ENCODE results near the gene MACROD2. TPM values are rescaled to one million over a fixed set of nuclear protein-coding genes. Genes with fewer than 3 reads are reported as not detected.
A peak's percentile ranks its signal among the peaks of the same experiment; 100 is the strongest.

The MACROD2 gene
- total and polyA plus RNA-seq, 2 experiments from 2014 or later = 2.8 to 4.3 TPM

DNA sequence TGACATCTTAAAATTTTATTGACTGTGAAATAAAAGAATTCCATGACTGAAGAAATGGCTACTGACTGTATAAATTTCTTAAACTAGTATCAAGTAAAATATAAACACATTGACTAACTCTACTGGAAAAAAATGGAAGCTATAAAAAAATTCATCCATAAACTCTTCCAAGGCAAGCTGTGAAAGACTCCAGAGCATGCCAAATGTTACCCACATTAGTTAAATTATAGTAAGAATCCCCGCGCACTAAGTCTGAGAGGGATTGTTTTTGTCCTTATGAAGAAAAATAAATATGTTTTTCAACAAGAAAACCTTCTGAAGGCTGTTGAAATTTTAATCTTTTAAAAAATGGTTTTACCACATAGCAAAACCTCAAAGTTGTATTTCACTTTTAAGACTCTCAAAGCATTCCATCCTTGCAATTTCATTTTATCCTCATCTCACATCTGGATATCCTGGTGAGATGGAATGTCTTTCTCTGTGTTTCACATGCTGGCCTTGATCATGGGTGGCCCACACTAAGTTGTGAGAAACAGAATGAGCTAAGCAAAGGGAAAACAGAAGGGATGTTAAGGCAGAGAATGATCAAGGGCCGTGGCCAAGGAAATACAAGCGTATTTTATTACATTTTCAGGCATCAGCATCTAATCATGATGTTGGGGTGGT lies 1845.5 kb downstream of the MACROD2 start (continued):
- TF ChIP-seq, protein P1, sequence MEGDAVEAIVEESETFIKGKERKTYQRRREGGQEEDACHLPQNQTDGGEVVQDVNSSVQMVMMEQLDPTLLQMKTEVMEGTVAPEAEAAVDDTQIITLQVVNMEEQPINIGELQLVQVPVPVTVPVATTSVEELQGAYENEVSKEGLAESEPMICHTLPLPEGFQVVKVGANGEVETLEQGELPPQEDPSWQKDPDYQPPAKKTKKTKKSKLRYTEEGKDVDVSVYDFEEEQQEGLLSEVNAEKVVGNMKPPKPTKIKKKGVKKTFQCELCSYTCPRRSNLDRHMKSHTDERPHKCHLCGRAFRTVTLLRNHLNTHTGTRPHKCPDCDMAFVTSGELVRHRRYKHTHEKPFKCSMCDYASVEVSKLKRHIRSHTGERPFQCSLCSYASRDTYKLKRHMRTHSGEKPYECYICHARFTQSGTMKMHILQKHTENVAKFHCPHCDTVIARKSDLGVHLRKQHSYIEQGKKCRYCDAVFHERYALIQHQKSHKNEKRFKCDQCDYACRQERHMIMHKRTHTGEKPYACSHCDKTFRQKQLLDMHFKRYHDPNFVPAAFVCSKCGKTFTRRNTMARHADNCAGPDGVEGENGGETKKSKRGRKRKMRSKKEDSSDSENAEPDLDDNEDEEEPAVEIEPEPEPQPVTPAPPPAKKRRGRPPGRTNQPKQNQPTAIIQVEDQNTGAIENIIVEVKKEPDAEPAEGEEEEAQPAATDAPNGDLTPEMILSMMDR (conservative IDR thresholded peaks at IDR 0.05; ENCODE audit: low read depth in 2 of 2) = no peak
- TF ChIP-seq CREB1 (CRISPR knock-in tag; IDR thresholded peaks at IDR 0.05; ENCODE audit: low read depth) (no peak), EZH2 (IDR thresholded peaks at IDR 0.05; ENCODE audit: low read depth, unreplicated experiment) (no peak), STAT1 (IDR thresholded peaks at IDR 0.05; ENCODE audit: unreplicated experiment) (no peak), JUNB (IDR thresholded peaks at IDR 0.05; ENCODE audit: unreplicated experiment) (no peak), ZNF114 (CRISPR knock-in tag; IDR thresholded peaks at IDR 0.05) (no peak), EZH2phosphoT487 (IDR thresholded peaks at IDR 0.05; ENCODE audit: unreplicated experiment) (no peak), NANOG (IDR thresholded peaks at IDR 0.05; ENCODE audit: borderline replicate concordance) (no peak)
- TF ChIP-seq, protein P2, sequence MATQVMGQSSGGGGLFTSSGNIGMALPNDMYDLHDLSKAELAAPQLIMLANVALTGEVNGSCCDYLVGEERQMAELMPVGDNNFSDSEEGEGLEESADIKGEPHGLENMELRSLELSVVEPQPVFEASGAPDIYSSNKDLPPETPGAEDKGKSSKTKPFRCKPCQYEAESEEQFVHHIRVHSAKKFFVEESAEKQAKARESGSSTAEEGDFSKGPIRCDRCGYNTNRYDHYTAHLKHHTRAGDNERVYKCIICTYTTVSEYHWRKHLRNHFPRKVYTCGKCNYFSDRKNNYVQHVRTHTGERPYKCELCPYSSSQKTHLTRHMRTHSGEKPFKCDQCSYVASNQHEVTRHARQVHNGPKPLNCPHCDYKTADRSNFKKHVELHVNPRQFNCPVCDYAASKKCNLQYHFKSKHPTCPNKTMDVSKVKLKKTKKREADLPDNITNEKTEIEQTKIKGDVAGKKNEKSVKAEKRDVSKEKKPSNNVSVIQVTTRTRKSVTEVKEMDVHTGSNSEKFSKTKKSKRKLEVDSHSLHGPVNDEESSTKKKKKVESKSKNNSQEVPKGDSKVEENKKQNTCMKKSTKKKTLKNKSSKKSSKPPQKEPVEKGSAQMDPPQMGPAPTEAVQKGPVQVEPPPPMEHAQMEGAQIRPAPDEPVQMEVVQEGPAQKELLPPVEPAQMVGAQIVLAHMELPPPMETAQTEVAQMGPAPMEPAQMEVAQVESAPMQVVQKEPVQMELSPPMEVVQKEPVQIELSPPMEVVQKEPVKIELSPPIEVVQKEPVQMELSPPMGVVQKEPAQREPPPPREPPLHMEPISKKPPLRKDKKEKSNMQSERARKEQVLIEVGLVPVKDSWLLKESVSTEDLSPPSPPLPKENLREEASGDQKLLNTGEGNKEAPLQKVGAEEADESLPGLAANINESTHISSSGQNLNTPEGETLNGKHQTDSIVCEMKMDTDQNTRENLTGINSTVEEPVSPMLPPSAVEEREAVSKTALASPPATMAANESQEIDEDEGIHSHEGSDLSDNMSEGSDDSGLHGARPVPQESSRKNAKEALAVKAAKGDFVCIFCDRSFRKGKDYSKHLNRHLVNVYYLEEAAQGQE (IDR thresholded peaks at IDR 0.05; ENCODE audit: unreplicated experiment) = no peak

DNA sequence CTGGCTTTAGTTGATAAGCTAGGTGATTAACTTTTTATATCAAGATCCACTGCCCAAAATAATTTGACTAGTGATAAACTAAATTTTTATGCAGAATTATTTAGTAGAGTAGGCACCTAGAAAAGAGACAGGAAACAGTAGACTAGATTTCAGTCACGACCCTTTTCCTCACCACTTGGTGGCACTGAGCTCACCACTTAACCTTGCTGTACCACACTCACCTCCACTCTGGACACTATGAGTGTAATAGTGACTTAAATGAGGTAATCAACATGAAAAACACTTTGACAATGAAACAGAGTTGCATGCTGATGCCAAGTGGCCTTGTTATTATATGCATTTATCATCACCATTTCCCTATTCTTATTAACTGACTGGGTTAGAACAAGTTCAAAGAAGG lies 1847.6 kb downstream of the MACROD2 start:
- no peaks in the 10 kb centered on the region for H3F3A ChIP-seq (replicated peaks; ENCODE audit: low read depth)
- peaks cover 5% of the 10 kb centered on the region; the same call in 1 of the 2 replicates for H3K9me2 ChIP-seq (ENCODE audit: insufficient read depth)
- Mint-ChIP-seq H3K4me3 (no peak overlapping the region), H3K36me3 (ENCODE audit: low read depth) (no peaks in the 10 kb centered on the region), H3K4me1 (no peaks in the 10 kb centered on the region), H3K27ac (no peak overlapping the region), H3K9me3 (peaks cover 4% of the 10 kb centered on the region; the same call in 1 of the 3 replicates), H3K27me3 (ENCODE audit: insufficient read depth, low read depth, poor library complexity) (peaks cover 3% of the 10 kb centered on the region)
- DNase-seq (ENCODE audit: low spot score) (no peak), ATAC-seq (no peak)
- H3K4me1 ChIP-seq (ENCODE audit: insufficient read depth) = no peaks in the 10 kb centered on the region; the same call in 1 of the 2 replicates
- no peaks in the 10 kb centered on the region for H3K27me3 ChIP-seq (ENCODE audit: insufficient read depth)
- H3K4me2 ChIP-seq = no peak overlapping the region
- H4K20me1 ChIP-seq (replicated peaks; ENCODE audit: insufficient read depth) = no peaks in the 10 kb centered on the region
- H2AFZ ChIP-seq = no peak overlapping the region
- H3K27ac ChIP-seq (ENCODE audit: low read depth) = no peak overlapping the region
- TF ChIP-seq, protein P1 (conservative IDR thresholded peaks at IDR 0.05; ENCODE audit: low read depth in 2 of 2) = peak; percentile 30 to 50; a peak in 3 of 4 replicates
- no peak for TF ChIP-seq STAT1 (IDR thresholded peaks at IDR 0.05; ENCODE audit: unreplicated experiment)
- no peak for TF ChIP-seq JUNB (IDR thresholded peaks at IDR 0.05; ENCODE audit: unreplicated experiment)
- no peaks in the 10 kb centered on the region for H3K79me2 ChIP-seq (replicated peaks; ENCODE audit: insufficient read depth)
- H3K36me3 ChIP-seq (ENCODE audit: insufficient read depth) = no peaks in the 10 kb centered on the region
- H3K4me3 ChIP-seq = no peak overlapping the region

All from GM23338 (cell line).